ENCODE results near the gene SLC66A2.
A peak's percentile ranks its signal among the peaks of the same experiment; 100 is the strongest.

Gene SLC66A2

GRCh38 chr18:79938196-79938595 is 13.3 kb downstream of the SLC66A2 start:
- DNase-seq (ENCODE audit: low spot score), result no peak
- no peak for FAIRE-seq

GRCh38 chr18:79937103-79937860 is 14.2 kb downstream of the SLC66A2 start:
- no peak for FAIRE-seq
- DNase-seq (ENCODE audit: low spot score), result no peak

- DNase-seq (ENCODE audit: low spot score), result no peak
- no peak for FAIRE-seq
Measured at GRCh38 chr18:79936641-79937040, 14.8 kb downstream of the SLC66A2 start.

- FAIRE-seq, result no peak
- no peak for DNase-seq (ENCODE audit: low spot score)
Measured at GRCh38 chr18:79935925-79936324, 15.5 kb downstream of the SLC66A2 start.

- FAIRE-seq (no peak), DNase-seq (ENCODE audit: low spot score) (no peak)
Measured at GRCh38 chr18:79935499-79935898, 16.0 kb downstream of the SLC66A2 start.

GRCh38 chr18:79935098-79935480 is 16.4 kb downstream of the SLC66A2 start:
- no peak for DNase-seq (ENCODE audit: low spot score)
- no peak for FAIRE-seq

- FAIRE-seq (no peak), DNase-seq (ENCODE audit: low spot score) (no peak)
Measured at GRCh38 chr18:79934311-79935097, 16.9 kb downstream of the SLC66A2 start.

- DNase-seq (ENCODE audit: low spot score) (no peak), FAIRE-seq (no peak)
Measured at GRCh38 chr18:79933765-79934164, 17.7 kb downstream of the SLC66A2 start.

- DNase-seq (ENCODE audit: low spot score), result no peak
- FAIRE-seq, result no peak
Measured at GRCh38 chr18:79932907-79933306, 18.5 kb downstream of the SLC66A2 start.

- DNase-seq (ENCODE audit: low spot score) (no peak), FAIRE-seq (no peak)
Measured at GRCh38 chr18:79931475-79931874, 20.0 kb downstream of the SLC66A2 start.

GRCh38 chr18:79930020-79930642 is 21.3 kb downstream of the SLC66A2 start:
- peak; percentile 38 for DNase-seq (ENCODE audit: low spot score)
- FAIRE-seq, result no peak

- FAIRE-seq (no peak), DNase-seq (ENCODE audit: low spot score) (no peak)
Measured at GRCh38 chr18:79928563-79928960, 22.9 kb downstream of the SLC66A2 start.

GRCh38 chr18:79927607-79928562 is 23.6 kb downstream of the SLC66A2 start:
- FAIRE-seq, result no peak
- DNase-seq (ENCODE audit: low spot score), result no peak

- FAIRE-seq (no peak), DNase-seq (ENCODE audit: low spot score) (no peak)
Measured at GRCh38 chr18:79926715-79927606, 24.5 kb downstream of the SLC66A2 start.

GRCh38 chr18:79926306-79926705 is 25.1 kb downstream of the SLC66A2 start:
- no peak for FAIRE-seq
- no peak for DNase-seq (ENCODE audit: low spot score)

- DNase-seq (ENCODE audit: low spot score), result no peak
- FAIRE-seq, result no peak
Measured at GRCh38 chr18:79924814-79925731, 26.4 kb downstream of the SLC66A2 start.

- no peak for FAIRE-seq
Measured at GRCh38 chr18:79923896-79924585, 27.4 kb downstream of the SLC66A2 start.

GRCh38 chr18:79922971-79923411 is 28.5 kb downstream of the SLC66A2 start:
- DNase-seq (ENCODE audit: low spot score) (no peak), FAIRE-seq (no peak)

More at GRCh38 chr18:79923896-79924585, 27.4 kb downstream of the SLC66A2 start:
- DNase-seq (ENCODE audit: low spot score), result no peak

Measured in RCC 7860 (cell line).